Stimulated activated CD8-positive, alpha-beta memory T cell treated with anti-CD3 and anti-CD28 coated beads, Interleukin-12 subunit alpha, Interleukin-12 subunit beta, amount 100 ng/mL, for 24 hours (primary cell): ENCODE data around the gene SUV39H1.
A peak's percentile ranks its signal among the peaks of the same experiment; 100 is the strongest.

Experiments used
- DNase-seq: peaks from one replicate; pipeline ENCODE4 v3.0.0-alpha.2; 2020; ENCODE audit errors: extremely low read depth

Gene SUV39H1

DNA sequence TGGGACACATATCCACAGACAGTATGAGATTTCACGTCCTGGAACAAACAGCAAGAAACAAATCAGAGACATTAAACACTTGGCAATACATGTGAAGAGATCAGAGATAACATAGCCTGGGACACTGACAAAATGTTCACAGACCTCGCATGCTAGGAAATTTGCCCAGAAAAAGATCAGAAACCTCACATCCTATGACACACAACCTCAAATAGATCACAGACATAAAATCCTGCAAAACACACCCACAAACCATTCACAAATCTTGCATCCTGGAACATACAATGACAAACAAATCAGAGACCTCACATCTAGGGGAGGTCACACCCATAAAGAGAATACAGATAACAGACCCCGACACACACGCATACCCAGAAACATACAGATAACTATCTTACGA lies 18.0 kb downstream of the SUV39H1 start:
- DNase-seq = no peak

- DNase-seq = no peak
Observed at GRCh38 chrX:48715072-48715471, 18.5 kb downstream of the SUV39H1 start.

- DNase-seq = no peak
Observed at GRCh38 chrX:48715876-48716502, 19.5 kb downstream of the SUV39H1 start.

GRCh38 chrX:48719958-48720357 lies 23.4 kb downstream of the SUV39H1 start:
- DNase-seq = no peak

GRCh38 chrX:48720577-48721250 lies 24.2 kb downstream of the SUV39H1 start:
- no peak for DNase-seq

- no peak for DNase-seq
Observed at GRCh38 chrX:48721916-48722315, 25.4 kb downstream of the SUV39H1 start.

GRCh38 chrX:48726596-48726995 lies 30.1 kb downstream of the SUV39H1 start:
- DNase-seq = no peak

- DNase-seq = no peak
Observed at GRCh38 chrX:48728653-48729052, 32.1 kb downstream of the SUV39H1 start.

GRCh38 chrX:48736303-48736702 lies 39.8 kb downstream of the SUV39H1 start:
- DNase-seq = no peak

- no peak for DNase-seq
Observed at GRCh38 chrX:48736878-48737212, 40.3 kb downstream of the SUV39H1 start.

DNA sequence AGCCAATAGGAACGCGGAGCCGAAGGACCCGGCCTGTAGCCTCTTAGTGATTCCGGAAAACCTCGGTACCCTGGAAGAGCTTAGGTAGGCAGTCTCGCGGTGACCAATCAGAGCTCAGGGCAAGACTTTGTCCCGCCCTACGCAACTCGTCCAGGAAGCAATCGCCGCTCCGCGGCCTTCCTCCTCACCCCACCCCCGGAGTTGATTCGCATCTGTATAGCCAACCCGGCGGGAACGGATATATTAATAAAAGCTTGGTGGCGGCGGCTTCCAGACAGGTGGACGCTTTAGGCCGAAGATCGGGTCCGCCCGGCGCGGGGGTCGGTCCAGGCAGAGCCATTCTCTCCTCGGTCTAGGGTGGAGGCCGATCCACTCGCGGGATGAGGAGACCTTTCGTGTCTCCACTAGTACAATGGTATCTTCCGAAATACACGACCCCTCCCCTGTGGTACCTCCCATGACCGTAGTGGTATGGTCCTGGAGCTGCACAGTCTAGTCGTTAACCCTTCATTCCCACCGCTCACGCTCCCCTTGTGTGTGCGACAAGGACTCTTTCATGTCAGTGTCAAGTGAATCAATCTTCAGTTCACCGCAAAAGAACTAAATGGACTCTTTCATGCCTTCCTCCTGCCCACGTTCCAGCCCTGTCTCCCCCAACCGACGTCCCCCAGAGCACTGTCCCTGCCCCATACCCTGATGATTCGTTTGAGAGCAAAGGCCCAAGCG lies 40.8 kb downstream of the SUV39H1 start:
- DNase-seq = peak; percentile 63

DNA sequence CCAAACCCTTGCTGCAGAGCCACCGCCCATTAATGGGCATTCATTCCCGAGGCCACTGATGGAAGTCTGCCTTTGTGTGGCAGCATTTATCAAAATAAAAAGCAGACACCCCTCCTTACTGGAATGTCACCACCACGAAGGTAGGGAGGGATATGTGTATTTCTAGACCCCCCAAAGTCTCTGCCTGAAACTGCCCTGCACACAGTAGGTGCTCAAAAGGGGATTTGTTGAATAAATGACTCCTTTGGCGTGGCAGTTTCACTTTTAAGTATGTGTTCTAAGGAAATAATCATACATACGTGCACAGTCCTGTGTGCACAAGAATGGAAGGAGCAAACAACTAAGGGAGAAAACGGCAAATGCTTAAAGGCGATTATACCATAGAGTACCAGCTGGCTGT lies 41.4 kb downstream of the SUV39H1 start:
- no peak for DNase-seq

DNA sequence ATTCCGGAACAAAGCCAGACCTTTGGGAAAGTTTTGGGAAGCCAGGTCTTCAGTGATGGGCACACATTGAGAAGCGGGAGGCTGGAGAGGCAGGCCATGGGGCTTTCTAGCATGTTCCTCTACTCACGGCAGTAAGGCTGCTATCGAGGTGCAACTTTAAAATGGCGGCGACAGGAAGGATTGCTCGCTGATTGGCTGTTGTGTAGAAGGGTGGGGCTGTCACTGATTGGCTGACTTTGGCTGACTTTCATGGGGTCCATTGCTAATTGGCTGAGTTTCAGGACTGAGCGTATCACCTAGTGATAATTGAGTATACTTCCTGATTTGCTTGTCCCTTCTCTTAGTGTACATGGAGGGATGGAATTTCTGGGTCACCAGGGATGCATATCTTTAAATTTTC lies 45.3 kb downstream of the SUV39H1 start:
- no peak for DNase-seq

GRCh38 chrX:48745222-48745621 lies 48.7 kb downstream of the SUV39H1 start:
- no peak for DNase-seq

- DNase-seq = no peak
Observed at GRCh38 chrX:48747415-48748016, 51.0 kb downstream of the SUV39H1 start.

DNA sequence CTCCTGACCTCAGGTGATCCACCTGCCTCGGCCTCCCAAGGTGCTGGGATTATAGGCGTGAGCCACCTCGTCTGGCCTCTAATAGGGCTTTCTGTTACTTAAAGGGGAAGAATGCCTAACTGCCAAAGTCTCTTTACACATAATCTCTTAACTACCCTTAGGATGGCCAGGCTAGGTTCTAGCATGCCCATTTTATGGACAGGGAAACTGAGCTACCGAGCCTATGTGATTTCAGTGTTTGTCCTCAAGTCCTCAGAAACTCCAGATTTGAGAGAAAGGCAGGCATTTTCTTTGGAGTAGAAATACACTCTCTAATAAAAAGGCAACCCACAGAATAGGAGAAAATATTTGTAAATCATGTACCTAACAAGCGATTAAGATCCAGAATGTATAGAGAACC lies 52.6 kb downstream of the SUV39H1 start:
- no peak for DNase-seq

GRCh38 chrX:48751343-48751742 lies 54.8 kb downstream of the SUV39H1 start:
- no peak for DNase-seq

DNA sequence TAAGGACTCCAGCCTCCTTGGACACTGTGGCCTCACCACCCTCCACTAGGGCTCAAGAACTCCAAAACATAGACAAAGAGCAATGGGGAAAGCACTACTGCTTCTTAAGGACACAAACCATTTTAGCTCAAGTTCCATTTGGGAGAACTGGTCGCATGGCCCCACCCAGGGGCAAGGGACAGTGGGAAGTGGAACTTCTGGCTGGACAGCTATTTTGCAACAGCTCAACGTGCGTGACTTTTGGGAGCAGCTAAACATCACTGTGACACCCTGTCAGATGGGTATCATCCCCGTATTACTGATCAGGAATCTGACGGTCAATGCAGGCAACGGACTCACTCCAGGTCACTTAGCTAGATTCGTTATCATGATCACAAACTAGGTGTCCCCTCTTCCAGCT lies 56.0 kb downstream of the SUV39H1 start:
- DNase-seq = no peak

DNA sequence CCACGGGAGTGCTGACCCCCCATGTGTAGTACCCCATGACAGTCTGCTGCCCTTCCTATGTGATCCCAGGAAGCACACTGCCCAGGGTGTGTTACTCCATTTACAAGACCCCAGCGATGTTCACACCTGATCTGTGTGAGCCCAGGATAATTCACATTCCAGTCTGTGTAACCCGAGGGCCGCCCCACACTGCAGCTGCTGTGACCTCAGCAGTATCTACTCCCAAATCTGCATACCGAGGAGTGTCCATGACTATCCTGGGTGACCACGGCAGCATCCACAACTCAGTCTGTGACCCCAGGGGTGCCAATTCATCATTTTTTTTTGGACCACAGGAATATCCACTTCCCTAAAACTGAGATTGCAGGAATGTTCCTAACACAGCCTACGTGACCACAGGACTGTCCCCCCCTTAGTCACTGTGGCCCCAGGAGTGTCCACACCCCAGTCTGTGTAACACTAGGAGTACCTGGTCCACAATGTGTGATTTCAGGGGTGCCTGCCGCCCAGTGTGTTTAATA lies 57.2 kb downstream of the SUV39H1 start:
- DNase-seq = no peak

DNA sequence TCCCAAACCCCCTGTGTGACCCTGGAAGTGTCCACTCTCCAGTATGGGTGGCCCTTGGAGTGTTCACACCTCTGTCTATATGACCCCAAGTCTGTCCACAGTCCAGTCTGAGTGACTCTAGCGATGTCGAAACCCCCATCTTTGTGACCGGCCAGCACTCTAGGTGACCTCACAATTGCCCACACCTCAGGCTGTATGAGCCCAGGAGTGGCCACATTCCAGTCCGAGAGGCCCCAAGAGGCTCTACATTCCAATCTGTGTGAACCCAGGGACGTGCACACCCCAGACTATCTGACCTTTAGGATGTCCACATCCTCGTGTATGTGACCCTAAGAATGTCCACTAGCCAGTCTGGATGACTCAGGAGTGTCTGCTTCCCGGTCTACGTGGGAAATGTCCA lies 57.7 kb downstream of the SUV39H1 start:
- DNase-seq = no peak
